Astrocyte (in vitro differentiated cells and primary cell): Measurements from ENCODE around the gene DOK5. TPM values are rescaled to one million over a fixed set of nuclear protein-coding genes. Genes with fewer than 3 reads are reported as not detected.

ENCODE experiments used
- DNase-seq: peaks from one replicate; pipeline ENCODE4 v3.0.0-alpha.2; 2010; ENCODE audit warnings: low read depth
- FAIRE-seq: peaks from 2 replicates; lab custom pipeline; 2011; peaks lifted over from hg19 to GRCh38; lab: Jason Lieb, UNC
- H2AFZ ChIP-seq: 2 replicates; pipeline ENCODE4 v1.6.0; 2012; ENCODE audit warnings: low read depth, low read length, inconsistent platforms
- H3K27ac ChIP-seq: 2 replicates; pipeline ENCODE4 v1.5.1; 2011; ENCODE audit warnings: low read depth, low read length, inconsistent platforms
- H3K27me3 ChIP-seq: 2 replicates; pipeline ENCODE4 v1.6.0; 2011; ENCODE audit warnings: low read length, inconsistent platforms; ENCODE audit not compliant: insufficient read depth
- H3K36me3 ChIP-seq: 2 replicates; pipeline ENCODE4 v1.5.1; 2011; ENCODE audit warnings: low read length, inconsistent platforms; ENCODE audit not compliant: insufficient read depth
- H3K4me1 ChIP-seq: 2 replicates; pipeline ENCODE4 v1.5.1; 2011; ENCODE audit warnings: low read length, inconsistent platforms; ENCODE audit not compliant: insufficient read depth
- H3K4me2 ChIP-seq: 2 replicates; pipeline ENCODE4 v1.6.0; 2012; ENCODE audit warnings: low read length, inconsistent platforms
- H3K4me3 ChIP-seq: 2 replicates; pipeline ENCODE4 v1.5.1; 2011; ENCODE audit warnings: low read depth, mild to moderate bottlenecking, low read length, inconsistent platforms; ENCODE audit not compliant: insufficient read depth
- H3K79me2 ChIP-seq: 2 replicates; pipeline ENCODE4 v1.6.0; 2012; ENCODE audit warnings: mild to moderate bottlenecking, low read length, inconsistent platforms; ENCODE audit not compliant: insufficient read depth
- H3K9ac ChIP-seq: 2 replicates; pipeline ENCODE4 v1.6.0; 2012; ENCODE audit warnings: mild to moderate bottlenecking, low read length, inconsistent platforms
- H3K9me3 ChIP-seq: 2 replicates; pipeline ENCODE4 v1.5.1; 2012; ENCODE audit warnings: low read depth, mild to moderate bottlenecking, low read length, inconsistent platforms; ENCODE audit not compliant: insufficient read depth
- H4K20me1 ChIP-seq: 2 replicates; pipeline ENCODE4 v1.6.0; 2012; ENCODE audit warnings: low read length, inconsistent platforms; ENCODE audit not compliant: insufficient read depth
- H3K27ac Mint-ChIP-seq: one replicate; pipeline ENCODE4 v1.8.0; 2021; ENCODE audit warnings: mild to moderate bottlenecking, mixed read lengths; ENCODE audit not compliant: unreplicated experiment
- H3K27me3 Mint-ChIP-seq: one replicate; pipeline ENCODE4 v1.8.0; 2021; ENCODE audit warnings: low read depth, mixed read lengths; ENCODE audit not compliant: unreplicated experiment
- H3K36me3 Mint-ChIP-seq: one replicate; pipeline ENCODE4 v1.8.0; 2021; ENCODE audit warnings: low read depth, mixed read lengths; ENCODE audit not compliant: unreplicated experiment
- H3K4me1 Mint-ChIP-seq: one replicate; pipeline ENCODE4 v1.8.0; 2021; ENCODE audit warnings: low read depth, mixed read lengths; ENCODE audit not compliant: unreplicated experiment
- H3K4me3 Mint-ChIP-seq: one replicate; pipeline ENCODE4 v1.8.0; 2021; ENCODE audit warnings: mild to moderate bottlenecking, moderate library complexity, mixed read lengths; ENCODE audit not compliant: unreplicated experiment
- H3K9me3 Mint-ChIP-seq: one replicate; pipeline ENCODE4 v1.8.0; 2021; ENCODE audit warnings: mild to moderate bottlenecking, mixed read lengths; ENCODE audit not compliant: unreplicated experiment
- EZH2 ChIP-seq: IDR thresholded peaks from 2 replicates; pipeline ENCODE4 v1.6.1; 2012; ENCODE audit warnings: mild to moderate bottlenecking, low read length, inconsistent platforms; ENCODE audit not compliant: insufficient read depth
- total RNA-seq: library from RNA; stranded (reverse); gene quantifications from 2 replicates; pipeline ENCODE4 v1.2.1, GENCODE V29; 2021
- TF ChIP-seq, protein P1 (sequence below): IDR thresholded peaks from 2 replicates; pipeline ENCODE4 v1.5.1; 2011; ENCODE audit warnings: low read depth, mild to moderate bottlenecking, inconsistent platforms, low read length, moderate library complexity; ENCODE audit not compliant: insufficient read depth

Gene DOK5
- total RNA-seq, 1 donor from 2014 or later, result 1.2 TPM

DNA sequence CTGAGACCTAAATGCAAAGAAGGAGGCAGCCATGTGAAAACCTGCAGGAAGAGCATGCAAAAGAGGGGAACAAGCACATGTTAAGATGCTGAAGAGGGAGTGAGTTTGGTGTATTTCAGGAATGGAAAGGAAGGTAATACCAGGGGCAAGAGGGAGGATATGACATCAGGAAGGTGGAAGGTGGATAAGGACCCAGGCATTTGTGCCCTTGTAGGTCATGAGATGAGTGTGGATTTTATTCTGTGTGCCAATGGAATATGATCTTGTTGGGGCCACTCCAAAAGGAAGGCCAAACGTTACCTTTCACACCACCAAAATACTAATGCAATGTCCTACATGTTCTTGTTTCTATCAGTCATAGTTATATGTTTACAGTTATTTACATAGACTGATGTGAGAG is 17.2 kb upstream of the DOK5 start:
- Histone ChIP-seq H3K4me2 (no peak overlapping the region), H3K4me3 (no peak overlapping the region), H2AFZ (no peak overlapping the region), H4K20me1 (no peaks in the 10 kb centered on the region), H3K79me2 (no peaks in the 10 kb centered on the region), H3K27me3 (no peaks in the 10 kb centered on the region), H3K36me3 (no peaks in the 10 kb centered on the region), H3K9me3 (no peaks in the 10 kb centered on the region), H3K4me1 (no peaks in the 10 kb centered on the region), H3K27ac (no peak overlapping the region), H3K9ac (no peak overlapping the region)
- Mint-ChIP-seq H3K4me3 (no peak overlapping the region), H3K27me3 (no peaks in the 10 kb centered on the region), H3K27ac (no peak overlapping the region), H3K36me3 (no peaks in the 10 kb centered on the region), H3K9me3 (no peaks in the 10 kb centered on the region), H3K4me1 (no peaks in the 10 kb centered on the region)
- DNase-seq (no peak), FAIRE-seq (no peak)
- TF ChIP-seq, protein P1, sequence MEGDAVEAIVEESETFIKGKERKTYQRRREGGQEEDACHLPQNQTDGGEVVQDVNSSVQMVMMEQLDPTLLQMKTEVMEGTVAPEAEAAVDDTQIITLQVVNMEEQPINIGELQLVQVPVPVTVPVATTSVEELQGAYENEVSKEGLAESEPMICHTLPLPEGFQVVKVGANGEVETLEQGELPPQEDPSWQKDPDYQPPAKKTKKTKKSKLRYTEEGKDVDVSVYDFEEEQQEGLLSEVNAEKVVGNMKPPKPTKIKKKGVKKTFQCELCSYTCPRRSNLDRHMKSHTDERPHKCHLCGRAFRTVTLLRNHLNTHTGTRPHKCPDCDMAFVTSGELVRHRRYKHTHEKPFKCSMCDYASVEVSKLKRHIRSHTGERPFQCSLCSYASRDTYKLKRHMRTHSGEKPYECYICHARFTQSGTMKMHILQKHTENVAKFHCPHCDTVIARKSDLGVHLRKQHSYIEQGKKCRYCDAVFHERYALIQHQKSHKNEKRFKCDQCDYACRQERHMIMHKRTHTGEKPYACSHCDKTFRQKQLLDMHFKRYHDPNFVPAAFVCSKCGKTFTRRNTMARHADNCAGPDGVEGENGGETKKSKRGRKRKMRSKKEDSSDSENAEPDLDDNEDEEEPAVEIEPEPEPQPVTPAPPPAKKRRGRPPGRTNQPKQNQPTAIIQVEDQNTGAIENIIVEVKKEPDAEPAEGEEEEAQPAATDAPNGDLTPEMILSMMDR, result no peak
- TF ChIP-seq EZH2, result no peak

DNA sequence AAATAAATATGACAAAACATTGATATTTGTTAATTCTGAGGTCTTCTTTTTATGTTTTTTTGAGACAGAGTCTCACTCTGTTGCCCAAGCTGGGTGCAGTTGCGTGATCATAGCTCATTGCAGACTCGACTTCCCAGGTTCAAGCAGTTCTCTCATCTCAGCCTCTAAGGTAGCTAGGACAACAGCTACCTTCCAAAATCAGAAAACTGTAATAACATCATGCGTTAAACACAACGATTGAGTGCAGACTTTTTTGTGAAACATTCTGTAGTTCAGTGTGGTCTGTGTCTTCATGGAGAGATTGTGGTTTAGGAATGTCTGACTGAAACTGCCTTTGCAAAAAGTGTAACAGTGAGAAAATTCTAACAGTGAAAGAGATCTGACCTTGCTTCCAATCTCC is 16.1 kb upstream of the DOK5 start:
- Mint-ChIP-seq H3K9me3 (no peaks in the 10 kb centered on the region), H3K27me3 (no peaks in the 10 kb centered on the region), H3K4me3 (no peak overlapping the region), H3K36me3 (no peaks in the 10 kb centered on the region), H3K27ac (no peak overlapping the region), H3K4me1 (no peaks in the 10 kb centered on the region)
- Histone ChIP-seq H3K9me3 (no peaks in the 10 kb centered on the region), H3K36me3 (no peaks in the 10 kb centered on the region), H3K4me1 (no peaks in the 10 kb centered on the region), H3K79me2 (no peaks in the 10 kb centered on the region), H3K4me2 (no peak overlapping the region), H3K27me3 (no peaks in the 10 kb centered on the region), H3K27ac (no peak overlapping the region), H3K9ac (no peak overlapping the region), H3K4me3 (no peak overlapping the region), H4K20me1 (no peaks in the 10 kb centered on the region), H2AFZ (no peak overlapping the region)
- DNase-seq (no peak), FAIRE-seq (no peak)
- TF ChIP-seq, protein P1, result no peak
- no peak for TF ChIP-seq EZH2

DNA sequence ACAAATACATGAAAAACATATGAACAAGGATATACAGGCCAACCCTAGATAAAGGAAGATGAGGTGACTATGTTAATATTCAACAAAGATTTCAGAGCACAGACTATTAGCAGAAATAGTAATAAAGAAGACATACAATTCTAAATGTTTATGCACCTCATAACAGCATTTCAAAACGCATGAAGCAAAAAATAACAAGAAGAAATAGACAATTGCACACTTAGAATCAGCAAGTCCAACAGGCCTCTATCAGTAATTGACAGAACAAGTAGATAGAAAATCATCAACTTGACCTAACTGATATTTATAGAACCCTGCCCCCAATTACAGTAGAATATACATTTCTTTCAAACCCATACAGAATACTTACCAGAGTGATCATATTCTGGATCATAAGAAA is 11.4 kb upstream of the DOK5 start:
- H2AFZ ChIP-seq, result no peak overlapping the region
- Mint-ChIP-seq H3K4me3 (no peak overlapping the region), H3K9me3 (no peaks in the 10 kb centered on the region), H3K27me3 (peaks cover 4% of the 10 kb centered on the region), H3K36me3 (no peaks in the 10 kb centered on the region), H3K27ac (no peak overlapping the region), H3K4me1 (no peaks in the 10 kb centered on the region)
- H4K20me1 ChIP-seq, result no peaks in the 10 kb centered on the region
- no peaks in the 10 kb centered on the region for H3K79me2 ChIP-seq
- FAIRE-seq (no peak), DNase-seq (no peak)
- H3K27me3 ChIP-seq, result no peaks in the 10 kb centered on the region
- H3K36me3 ChIP-seq, result no peaks in the 10 kb centered on the region
- no peaks in the 10 kb centered on the region for H3K4me1 ChIP-seq
- H3K4me3 ChIP-seq, result no peak overlapping the region
- no peaks in the 10 kb centered on the region for H3K9me3 ChIP-seq
- H3K27ac ChIP-seq, result no peak overlapping the region
- no peak overlapping the region for H3K9ac ChIP-seq
- H3K4me2 ChIP-seq, result no peak overlapping the region
- TF ChIP-seq, protein P1, result no peak
- TF ChIP-seq EZH2, result no peak
